Aorta (tissue), 5 donors: ENCODE data around the gene GGA2. TPM values are rescaled to one million over a fixed set of nuclear protein-coding genes. Genes with fewer than 3 reads are reported as not detected.

Source experiments
- ATAC-seq: fragments of 200-7000 bp; cut with Tn5 transposase; one replicate; pipeline ENCODE4 v1.9.1; 2022; ENCODE audit warnings: moderate library complexity; ENCODE audit not compliant: low FRiP score
- DNase-seq, 2 donors: peaks; one replicate each; pipeline ENCODE4 v3.0.0-alpha.2; 2020
- H3K27ac ChIP-seq, 2 donors: one replicate each; pipeline ENCODE4 v1.5.1; 2013; ENCODE audit warnings: low read length in 2 of 2, mild to moderate bottlenecking in 2 of 2, moderate library complexity in 2 of 2, control low read depth in 1 of 2, inconsistent platforms in 1 of 2, low read depth in 1 of 2
- H3K27me3 ChIP-seq, 2 donors: one replicate each; pipeline ENCODE4 v1.6.1; 2013; ENCODE audit warnings: control low read depth in 1 of 2, low read length in 1 of 2, mild to moderate bottlenecking in 1 of 2, moderate library complexity in 1 of 2; ENCODE audit not compliant: insufficient read depth in 2 of 2, control insufficient read depth in 1 of 2
- H3K36me3 ChIP-seq, 2 donors: one replicate each; pipeline ENCODE4 v1.6.1; 2013; ENCODE audit warnings: control low read depth in 1 of 2, low read length in 1 of 2, mild to moderate bottlenecking in 1 of 2; ENCODE audit not compliant: insufficient read depth in 2 of 2, control insufficient read depth in 1 of 2
- H3K4me1 ChIP-seq, 2 donors: one replicate each; pipeline ENCODE4 v1.6.1; 2013; ENCODE audit warnings: low read length in 2 of 2, control low read depth in 1 of 2, mild to moderate bottlenecking in 1 of 2, moderate library complexity in 1 of 2; ENCODE audit not compliant: insufficient read depth in 2 of 2, control insufficient read depth in 1 of 2
- H3K4me3 ChIP-seq, 2 donors: one replicate each; pipeline ENCODE4 v1.5.1; 2013; ENCODE audit warnings: low read length in 2 of 2, control low read depth in 1 of 2, mild to moderate bottlenecking in 1 of 2
- H3K9me3 ChIP-seq: one replicate; pipeline ENCODE4 v1.6.1; 2013; ENCODE audit warnings: mild to moderate bottlenecking, low read length; ENCODE audit not compliant: control insufficient read depth
- WGBS, 2 donors: extraction: QIAGEN DNeasy Blood & Tissue Kit; methylation state at CpG; one replicate each; pipeline ENCODE4 v1.1.7; 2013; 5-methylcytosine and 5-hydroxymethylcytosine counted together
- intact Hi-C, 2 donors: fragments of 100-400 bp; cut with DNase I; formaldehyde crosslinking; loops; one replicate each; pipeline versions ENCODE4 v1.14.2 to v1.15.0; 2022
- long read RNA-seq, 2 donors: library from polyadenylated mRNA; unstranded; transcript quantifications; one replicate each; pipeline ENCODE4 v2.0.0, GENCODE V29; 2020 to 2021
- polyA plus RNA-seq, 2 donors: library from polyadenylated mRNA; stranded (reverse); fragments of 200-250 nt; gene quantifications; one replicate each; pipeline ENCODE4 v1.2.3, GENCODE V29; 2013
- total RNA-seq, 2 donors: library from RNA; stranded (reverse); fragmentation: NEBNext Ultra II Directional; extraction: Animal tissue kit (Norgen Biotek cat#: 25700); gene quantifications; one replicate each; pipeline ENCODE4 v1.2.1, GENCODE V29; 2021
- donor health status: healthy with polysubstance abuse.
- donor health status: Bipolar disorder and iron deficiency.
- donor health status: DM: no; HTN: no; CAD: no.
- donor health status: DM: no; HTN: no; CAD: no.
- donor health status: DM: yes; HTN: yes; CAD: no.

Gene GGA2, protein sequence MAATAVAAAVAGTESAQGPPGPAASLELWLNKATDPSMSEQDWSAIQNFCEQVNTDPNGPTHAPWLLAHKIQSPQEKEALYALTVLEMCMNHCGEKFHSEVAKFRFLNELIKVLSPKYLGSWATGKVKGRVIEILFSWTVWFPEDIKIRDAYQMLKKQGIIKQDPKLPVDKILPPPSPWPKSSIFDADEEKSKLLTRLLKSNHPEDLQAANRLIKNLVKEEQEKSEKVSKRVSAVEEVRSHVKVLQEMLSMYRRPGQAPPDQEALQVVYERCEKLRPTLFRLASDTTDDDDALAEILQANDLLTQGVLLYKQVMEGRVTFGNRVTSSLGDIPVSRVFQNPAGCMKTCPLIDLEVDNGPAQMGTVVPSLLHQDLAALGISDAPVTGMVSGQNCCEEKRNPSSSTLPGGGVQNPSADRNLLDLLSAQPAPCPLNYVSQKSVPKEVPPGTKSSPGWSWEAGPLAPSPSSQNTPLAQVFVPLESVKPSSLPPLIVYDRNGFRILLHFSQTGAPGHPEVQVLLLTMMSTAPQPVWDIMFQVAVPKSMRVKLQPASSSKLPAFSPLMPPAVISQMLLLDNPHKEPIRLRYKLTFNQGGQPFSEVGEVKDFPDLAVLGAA
- total RNA-seq = 10 to 100 TPM; 48.2 to 84.9 TPM
- polyA plus RNA-seq = 10 to 100 TPM; 12.0 to 18.0 TPM
- long read RNA-seq, donor 1, full-length matches to known transcripts = 13 of 31 reads
- long read RNA-seq, donor 1, partial matches to known transcripts = 11 of 31 reads
- long read RNA-seq, donor 1, other reads (novel, unspliced or antisense) = 7 of 31 reads
- long read RNA-seq, donor 2, full-length matches to known transcripts = 16 of 40 reads
- long read RNA-seq, donor 2, partial matches to known transcripts = 6 of 40 reads
- long read RNA-seq, donor 2, other reads (novel, unspliced or antisense) = 18 of 40 reads

DNA sequence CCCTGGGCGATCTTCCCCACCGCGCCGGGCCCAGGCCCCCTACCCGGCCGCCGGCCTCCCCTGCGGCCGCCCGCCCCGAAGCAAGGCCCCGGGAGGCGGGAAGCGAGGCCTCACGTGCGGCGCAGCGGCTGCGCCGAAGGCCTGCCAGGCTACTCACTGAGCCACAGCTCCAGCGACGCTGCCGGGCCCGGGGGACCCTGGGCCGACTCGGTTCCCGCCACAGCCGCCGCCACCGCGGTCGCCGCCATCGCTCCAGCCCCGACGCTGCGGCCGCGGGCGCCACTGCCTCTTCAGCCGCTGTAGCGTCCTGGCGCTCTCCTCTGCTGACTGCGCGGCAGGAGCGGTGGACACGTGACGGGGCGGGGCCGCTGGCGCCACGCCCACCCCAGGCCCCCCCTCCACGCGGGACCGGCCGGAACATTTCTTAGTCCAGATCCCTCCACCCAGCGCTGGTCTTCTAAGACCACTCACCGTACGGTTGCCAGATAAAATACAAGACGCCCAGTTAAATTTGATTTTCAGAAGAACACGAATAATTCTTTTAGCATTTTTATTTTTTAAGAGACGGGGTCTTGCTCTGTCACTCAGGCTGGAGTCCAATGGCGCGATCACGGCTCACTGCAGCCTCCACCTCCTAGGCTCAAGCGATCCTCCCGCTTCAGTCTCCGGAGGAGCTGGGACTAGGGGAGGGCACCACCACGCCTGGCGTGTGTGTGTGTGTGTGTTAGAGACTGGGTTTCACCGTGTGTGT, at the start of gene GGA2:
Gene GGA2 (minus strand): TSS at position 331 of the 751 bp plus-strand sequence. CDS start 83 bp downstream, at position 248.
- Histone ChIP-seq H3K4me3 (peak within 1 kb of the TSS; percentile 81 to 86), H3K9me3 (no peaks in the 10 kb centered on the region), H3K36me3 (peaks cover 0 to 2% of the 10 kb centered on the region in 2 donors), H3K27ac (peak within 1 kb of the TSS in 1 of 2 donors; percentile 44), H3K27me3 (no peaks in the 10 kb centered on the region), H3K4me1 (no peaks in the 10 kb centered on the region)
- intact Hi-C loops = no loop called here
- peak; percentile 94 for ATAC-seq
- WGBS, 2 donors = 1 to 2% methylated on average over 65 to 71 of the region's 71 CpGs
- DNase-seq = peak; percentile 90 to 95

GRCh38 chr16:23557779-23558702, 47.7 kb upstream of the GGA2 start:
- intact Hi-C loops = loop anchor here in 1 of 2 donors (5.0 kb wide), 3 partner anchors 39 to 106 kb away; partner anchors contain the start of genes COG7 and NDUFAB1
- H3K4me1 ChIP-seq = peaks cover 0 to 2% of the 10 kb centered on the region in 2 donors
- H3K36me3 ChIP-seq = peaks cover 0 to 6% of the 10 kb centered on the region in 2 donors
- WGBS, 2 donors = 0 to 1% methylated on average over 51 to 60 of the region's 60 CpGs
- no peaks in the 10 kb centered on the region for H3K9me3 ChIP-seq
- H3K4me3 ChIP-seq = peak overlapping the region; percentile 73 to 83
- ATAC-seq = no peak
- peak overlapping the region; percentile 14 to 68 for H3K27ac ChIP-seq
- peak in 1 of 2 donors; percentile 62 for DNase-seq
- H3K27me3 ChIP-seq = no peaks in the 10 kb centered on the region

GRCh38 chr16:23556881-23557778, 46.8 kb upstream of the GGA2 start, which contains the start of the genes EARS2 and UBFD1:
TSS of gene EARS2 (minus strand) at chr16:23557350. CDS start at chr16:23557343, 7 bp downstream.
TSS of gene UBFD1 (plus strand) at chr16:23557727. CDS start at chr16:23557743, 16 bp downstream.
- ATAC-seq (peak; percentile 98), DNase-seq (peak; percentile 99)
- Histone ChIP-seq H3K4me1 (peaks cover 0 to 2% of the 10 kb centered on the region in 2 donors), H3K27ac (peak within 1 kb of the TSS; percentile 14 to 68), H3K27me3 (no peaks in the 10 kb centered on the region), H3K36me3 (peaks cover 0 to 5% of the 10 kb centered on the region in 2 donors), H3K9me3 (no peaks in the 10 kb centered on the region), H3K4me3 (peak within 1 kb of the TSS; percentile 73 to 83)
- 2% methylated on average over 63 to 65 of the region's 65 CpGs for WGBS, 2 donors
- intact Hi-C loops = loop anchor here in 1 of 2 donors (5.0 kb wide), 3 partner anchors 40 to 105 kb away; partner anchors contain the start of genes COG7 and NDUFAB1

- no peak for ATAC-seq
- no peaks in the 10 kb centered on the region for H3K27me3 ChIP-seq
- H3K4me1 ChIP-seq = peaks cover 0 to 2% of the 10 kb centered on the region in 2 donors
- no peak overlapping the region for H3K27ac ChIP-seq
- no peak overlapping the region for H3K4me3 ChIP-seq
- intact Hi-C loops = no loop called here
- no peaks in the 10 kb centered on the region for H3K9me3 ChIP-seq
- no peak for DNase-seq
- 83 to 84% methylated on average over 3 of the region's 3 CpGs for WGBS, 2 donors
- H3K36me3 ChIP-seq = peaks cover under 1 to 4% of the 10 kb centered on the region in 2 donors
These were observed 44.2 kb upstream of the GGA2 start for GRCh38 chr16:23554536-23554935.

DNA sequence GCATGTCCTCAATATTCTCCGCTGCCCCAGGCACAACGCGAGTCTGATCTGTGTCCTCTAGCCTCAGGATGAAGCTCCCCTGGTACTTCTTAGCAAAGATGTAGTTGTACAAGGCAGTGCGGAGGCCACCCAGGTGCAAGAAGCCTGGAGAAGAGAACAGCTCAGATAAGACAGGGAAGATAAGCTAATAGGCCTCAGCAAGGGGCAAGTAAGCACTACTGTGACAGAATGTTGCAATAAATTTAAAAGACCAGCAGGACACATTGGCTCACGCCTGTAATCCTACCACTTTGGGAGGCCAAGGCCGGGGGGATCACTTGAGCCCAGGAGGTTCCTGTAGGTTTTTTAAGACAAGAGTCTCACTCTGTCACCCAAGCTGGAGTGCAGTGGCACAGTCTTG, 41.9 kb upstream of the GGA2 start:
- 79 to 87% methylated on average over 6 of the region's 6 CpGs for WGBS, 2 donors
- no peak for DNase-seq

GRCh38 chr16:23549938-23550337, 39.6 kb upstream of the GGA2 start:
- Histone ChIP-seq H3K4me1 (no peaks in the 10 kb centered on the region), H3K9me3 (no peaks in the 10 kb centered on the region), H3K4me3 (no peak overlapping the region), H3K27ac (no peak overlapping the region), H3K36me3 (peaks cover 2 to 10% of the 10 kb centered on the region in 2 donors), H3K27me3 (no peaks in the 10 kb centered on the region)
- ATAC-seq (no peak), DNase-seq (no peak)
- WGBS, 2 donors = 96% methylated on average over 5 of the region's 5 CpGs
- intact Hi-C loops = no loop called here

More for the DNA sequence above, 41.9 kb upstream of the GGA2 start:
- intact Hi-C loops = no loop called here
- Histone ChIP-seq H3K27ac (no peak overlapping the region), H3K4me3 (no peak overlapping the region), H3K27me3 (no peaks in the 10 kb centered on the region), H3K4me1 (no peaks in the 10 kb centered on the region), H3K9me3 (no peaks in the 10 kb centered on the region), H3K36me3 (peaks cover 2 to 8% of the 10 kb centered on the region in 2 donors)
- ATAC-seq = no peak

DNA sequence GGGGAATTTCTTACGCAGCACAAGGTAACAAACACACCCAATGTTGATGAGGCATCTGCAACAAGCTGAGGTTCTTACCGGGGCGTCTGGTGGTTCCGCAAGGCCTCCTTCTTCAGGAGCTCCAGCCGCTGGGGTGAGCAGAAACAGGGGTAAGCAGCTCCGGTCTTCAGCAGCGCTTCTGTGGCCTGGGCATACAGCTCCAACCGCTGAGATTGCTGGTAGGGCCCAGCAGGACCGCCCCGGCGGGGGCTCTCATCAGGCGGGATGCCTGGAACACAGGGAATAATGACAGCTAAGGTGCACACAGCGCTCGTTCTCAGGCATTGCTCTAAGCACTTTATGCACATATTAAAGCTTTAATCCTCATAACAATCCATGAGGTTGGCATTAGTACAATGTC, 34.1 kb upstream of the GGA2 start:
- Histone ChIP-seq H3K4me1 (no peaks in the 10 kb centered on the region), H3K36me3 (peaks cover 6 to 11% of the 10 kb centered on the region in 2 donors), H3K4me3 (no peak overlapping the region), H3K27me3 (no peaks in the 10 kb centered on the region), H3K27ac (no peak overlapping the region), H3K9me3 (no peaks in the 10 kb centered on the region)
- intact Hi-C loops = no loop called here
- DNase-seq (no peak), ATAC-seq (no peak)
- WGBS, 2 donors = 95 to 96% methylated on average over 14 of the region's 14 CpGs
